GM19463 (cell line): Measurements from ENCODE around the gene SLC16A10.
"Not testable (repeated sequence)": the region's sequence is repeated elsewhere in the genome, so short reads cannot be mapped to it uniquely, and the experiment has no call there.

ENCODE experiments used
- ATAC-seq: cut with Tn5 transposase; IDR thresholded peaks from one replicate; pipeline ENCODE4 v1.9.1; 2021; ENCODE audit warnings: mild to moderate bottlenecking, moderate library complexity; ENCODE audit not compliant: unreplicated experiment

Gene SLC16A10

GRCh38 chr6:111183702-111184517, 96.6 kb downstream of the SLC16A10 start:
- peak; percentile 91 for ATAC-seq

- no peak for ATAC-seq
Measured at GRCh38 chr6:111184827-111185532, 97.7 kb downstream of the SLC16A10 start.

GRCh38 chr6:111185954-111186353, 98.7 kb downstream of the SLC16A10 start:
- no peak for ATAC-seq

GRCh38 chr6:111187874-111188273, 100.6 kb downstream of the SLC16A10 start:
- ATAC-seq: no peak

GRCh38 chr6:111189666-111190210, 102.4 kb downstream of the SLC16A10 start:
- ATAC-seq: not testable (repeated sequence)

GRCh38 chr6:111190637-111191036, 103.3 kb downstream of the SLC16A10 start:
- no peak for ATAC-seq

GRCh38 chr6:111191136-111191535, 103.8 kb downstream of the SLC16A10 start:
- not testable (repeated sequence) for ATAC-seq

- no peak for ATAC-seq
Measured at GRCh38 chr6:111192911-111193555, 105.7 kb downstream of the SLC16A10 start.

- ATAC-seq: no peak
Measured at GRCh38 chr6:111195656-111196055, 108.4 kb downstream of the SLC16A10 start.

- no peak for ATAC-seq
Measured at GRCh38 chr6:111198841-111199240, 111.5 kb downstream of the SLC16A10 start.

- no peak for ATAC-seq
Measured at GRCh38 chr6:111199935-111200334, 112.6 kb downstream of the SLC16A10 start.

- no peak for ATAC-seq
Measured at GRCh38 chr6:111200350-111201243, 113.3 kb downstream of the SLC16A10 start.

GRCh38 chr6:111201244-111201554, 113.9 kb downstream of the SLC16A10 start:
- no peak for ATAC-seq

GRCh38 chr6:111201764-111202163, 114.5 kb downstream of the SLC16A10 start:
- ATAC-seq: no peak

GRCh38 chr6:111203539-111203938, 116.2 kb downstream of the SLC16A10 start:
- ATAC-seq: not testable (repeated sequence)

- no peak for ATAC-seq
Measured at GRCh38 chr6:111204305-111204704, 117.0 kb downstream of the SLC16A10 start.

- ATAC-seq: no peak
Measured at GRCh38 chr6:111204881-111205280, 117.6 kb downstream of the SLC16A10 start.

- no peak for ATAC-seq
Measured at GRCh38 chr6:111205502-111205901, 118.2 kb downstream of the SLC16A10 start.

- no peak for ATAC-seq
Measured at GRCh38 chr6:111207141-111207858, 120.0 kb downstream of the SLC16A10 start.

GRCh38 chr6:111208933-111209332, 121.6 kb downstream of the SLC16A10 start:
- ATAC-seq: no peak
